NCI-H1092 treated with DMSO at 0.1 percent for 48 hours (cell line): ENCODE results near the gene CELA3A.
A peak's percentile ranks its signal among the peaks of the same experiment; 100 is the strongest.
"Not testable (repeated sequence)": the region's sequence is repeated elsewhere in the genome, so short reads cannot be mapped to it uniquely, and the experiment has no call there.

Source experiments
- DNase-seq: peaks from one replicate; lab custom pipeline; 2025; lab: John Stamatoyannopoulos, UW

The CELA3A gene

GRCh38 chr1:22001409-22001808, at the start of gene CELA3A:
Gene CELA3A, plus strand, starts transcription at chr1:22001657. Its CDS starts 18 bp downstream, at chr1:22001675.
- DNase-seq: no peak

- DNase-seq: no peak
These were observed 48.5 kb upstream of the CELA3A start for GRCh38 chr1:21952786-21953520.

GRCh38 chr1:21955058-21955457, 46.4 kb upstream of the CELA3A start:
- no peak for DNase-seq

- DNase-seq: no peak
These were observed 45.8 kb upstream of the CELA3A start for GRCh38 chr1:21955501-21956281.

- DNase-seq: peak; percentile 50
These were observed 44.5 kb upstream of the CELA3A start for GRCh38 chr1:21956720-21957552.

GRCh38 chr1:21961337-21961736, 40.1 kb upstream of the CELA3A start:
- DNase-seq: no peak

GRCh38 chr1:21961799-21962198, 39.7 kb upstream of the CELA3A start:
- DNase-seq: no peak

GRCh38 chr1:21963477-21964217, 37.8 kb upstream of the CELA3A start:
- DNase-seq: peak; percentile 63

- no peak for DNase-seq
These were observed 35.0 kb upstream of the CELA3A start for GRCh38 chr1:21966247-21967000.

- DNase-seq: not testable (repeated sequence)
These were observed 34.2 kb upstream of the CELA3A start for GRCh38 chr1:21967216-21967615.

- DNase-seq: not testable (repeated sequence)
These were observed 32.4 kb upstream of the CELA3A start for GRCh38 chr1:21969066-21969465.

- not testable (repeated sequence) for DNase-seq
These were observed 30.9 kb upstream of the CELA3A start for GRCh38 chr1:21970523-21970922.

GRCh38 chr1:21972973-21973441, 28.4 kb upstream of the CELA3A start:
- DNase-seq: not testable (repeated sequence)

GRCh38 chr1:21973948-21974347, 27.5 kb upstream of the CELA3A start:
- DNase-seq: not testable (repeated sequence)

GRCh38 chr1:21974699-21975098, 26.8 kb upstream of the CELA3A start:
- DNase-seq: peak; percentile 21

- DNase-seq: not testable (repeated sequence)
These were observed 26.2 kb upstream of the CELA3A start for GRCh38 chr1:21975296-21975695.

- not testable (repeated sequence) for DNase-seq
These were observed 24.7 kb upstream of the CELA3A start, which contains the start of gene CELA3B for GRCh38 chr1:21976703-21977239. Gene CELA3B, plus strand, starts transcription at chr1:21977022. Its CDS starts 18 bp downstream, at chr1:21977040.

- DNase-seq: not testable (repeated sequence)
These were observed 23.2 kb upstream of the CELA3A start for GRCh38 chr1:21978209-21978608.

GRCh38 chr1:21980515-21981220, 20.8 kb upstream of the CELA3A start:
- not testable (repeated sequence) for DNase-seq

- not testable (repeated sequence) for DNase-seq
These were observed 20.2 kb upstream of the CELA3A start for GRCh38 chr1:21981253-21981652.
